ENCODE results near the gene KRTAP1-1. TPM values are rescaled to one million over a fixed set of nuclear protein-coding genes. Genes with fewer than 3 reads are reported as not detected.
"Not testable (repeated sequence)": the region's sequence is repeated elsewhere in the genome, so short reads cannot be mapped to it uniquely, and the experiment has no call there.

The KRTAP1-1 gene
- total RNA-seq, 2 donors from 2014 or later = not detected

- Mint-ChIP-seq H3K4me1 (ENCODE audit: low read depth) (no peaks in the 10 kb centered on the region), H3K36me3 (ENCODE audit: insufficient read depth in 2 of 2) (peaks cover 0 to under 1% of the 10 kb centered on the region in 2 donors), H3K27me3 (ENCODE audit: low read depth) (peaks cover 31% of the 10 kb centered on the region), H3K4me3 (no peak overlapping the region), H3K27ac (no peak overlapping the region), H3K9me3 (peaks cover 3 to 4% of the 10 kb centered on the region in 2 donors)
- DNase-seq (no peak), ATAC-seq (replicated peaks in 1 of 2) (no peak)
Observed at GRCh38 chr17:41048441-41048840, 7.2 kb upstream of the KRTAP1-1 start.

GRCh38 chr17:41046735-41047465, 5.7 kb upstream of the KRTAP1-1 start, which contains the start of gene KRTAP2-1:
KRTAP2-1 (minus strand) TSS chr17:41047316; CDS start chr17:41047267, 49 bp downstream.
- not testable (repeated sequence) for DNase-seq; H3K9me3 Mint-ChIP-seq; ATAC-seq (replicated peaks in 1 of 2); H3K27ac Mint-ChIP-seq; H3K4me3 Mint-ChIP-seq; H3K36me3 Mint-ChIP-seq (ENCODE audit: insufficient read depth in 2 of 2); H3K4me1 Mint-ChIP-seq (ENCODE audit: low read depth)
- peaks cover 31% of the 10 kb centered on the region for H3K27me3 Mint-ChIP-seq (ENCODE audit: low read depth)

- H3K27me3 Mint-ChIP-seq (ENCODE audit: low read depth) = peaks cover 27% of the 10 kb centered on the region
- ATAC-seq (replicated peaks in 1 of 2) = no peak
- H3K36me3 Mint-ChIP-seq (ENCODE audit: insufficient read depth in 2 of 2) = peaks cover 0 to 2% of the 10 kb centered on the region in 2 donors
- H3K27ac Mint-ChIP-seq = no peak overlapping the region
- no peak for DNase-seq
- no peaks in the 10 kb centered on the region for H3K4me1 Mint-ChIP-seq (ENCODE audit: low read depth)
- peaks cover 4 to 5% of the 10 kb centered on the region in 2 donors for H3K9me3 Mint-ChIP-seq
- no peak overlapping the region for H3K4me3 Mint-ChIP-seq
Observed at GRCh38 chr17:41042953-41043352, 1.7 kb upstream of the KRTAP1-1 start.

GRCh38 chr17:41037853-41038350, 3.3 kb downstream of the KRTAP1-1 start:
- Mint-ChIP-seq H3K36me3 (ENCODE audit: insufficient read depth in 2 of 2) (no peaks in the 10 kb centered on the region), H3K27me3 (ENCODE audit: low read depth) (peaks cover 6% of the 10 kb centered on the region), H3K4me3 (no peak overlapping the region), H3K27ac (no peak overlapping the region), H3K9me3 (no peaks in the 10 kb centered on the region), H3K4me1 (ENCODE audit: low read depth) (no peaks in the 10 kb centered on the region)
- no peak for DNase-seq
- no peak for ATAC-seq (replicated peaks in 1 of 2)

- H3K9me3 Mint-ChIP-seq; DNase-seq; ATAC-seq (replicated peaks in 1 of 2); H3K4me1 Mint-ChIP-seq (ENCODE audit: low read depth); H3K36me3 Mint-ChIP-seq (ENCODE audit: insufficient read depth in 2 of 2); H3K27me3 Mint-ChIP-seq (ENCODE audit: low read depth); H3K4me3 Mint-ChIP-seq: not testable (repeated sequence)
- H3K27ac Mint-ChIP-seq = peak within 1 kb of the TSS; percentile 54
Observed at GRCh38 chr17:41034346-41034935, 6.8 kb downstream of the KRTAP1-1 start, which contains the start of gene KRTAP1-3. KRTAP1-3 (minus strand) TSS chr17:41034874; CDS start chr17:41034821, 53 bp downstream.

- ATAC-seq (replicated peaks in 1 of 2) = no peak
Observed at GRCh38 chr17:41029633-41030245, 11.5 kb downstream of the KRTAP1-1 start, which contains the start of gene KRTAP1-4. KRTAP1-4 (minus strand) TSS chr17:41030195; CDS start chr17:41030078, 117 bp downstream.

GRCh38 chr17:41026715-41027471, 14.4 kb downstream of the KRTAP1-1 start, which contains the start of gene KRTAP1-5:
KRTAP1-5 (minus strand) TSS chr17:41027208; CDS start chr17:41027155, 53 bp downstream.
- no peaks in the 10 kb centered on the region for H3K36me3 Mint-ChIP-seq (ENCODE audit: insufficient read depth in 2 of 2)
- DNase-seq = no peak
- ATAC-seq (replicated peaks in 1 of 2) = no peak
- peaks cover 13% of the 10 kb centered on the region for H3K27me3 Mint-ChIP-seq (ENCODE audit: low read depth)
- H3K9me3 Mint-ChIP-seq = no peaks in the 10 kb centered on the region
- no peaks in the 10 kb centered on the region for H3K4me1 Mint-ChIP-seq (ENCODE audit: low read depth)
- no peak within 1 kb of the TSS for H3K27ac Mint-ChIP-seq
- no peak within 1 kb of the TSS for H3K4me3 Mint-ChIP-seq

More at GRCh38 chr17:41029633-41030245, 11.5 kb downstream of the KRTAP1-1 start, which contains the start of gene KRTAP1-4:
- Mint-ChIP-seq H3K27me3 (ENCODE audit: low read depth) (peaks cover 6% of the 10 kb centered on the region), H3K4me1 (ENCODE audit: low read depth) (no peaks in the 10 kb centered on the region), H3K9me3 (no peaks in the 10 kb centered on the region), H3K36me3 (ENCODE audit: insufficient read depth in 2 of 2) (no peaks in the 10 kb centered on the region), H3K27ac (no peak within 1 kb of the TSS), H3K4me3 (no peak within 1 kb of the TSS)
- no peak for DNase-seq

- Mint-ChIP-seq H3K27me3 (ENCODE audit: low read depth) (peaks cover 13% of the 10 kb centered on the region), H3K9me3 (no peaks in the 10 kb centered on the region), H3K36me3 (ENCODE audit: insufficient read depth in 2 of 2) (no peaks in the 10 kb centered on the region), H3K4me1 (ENCODE audit: low read depth) (no peaks in the 10 kb centered on the region), H3K27ac (no peak overlapping the region), H3K4me3 (no peak overlapping the region)
- DNase-seq (no peak), ATAC-seq (replicated peaks in 1 of 2) (no peak)
Observed at GRCh38 chr17:41024697-41025096, 16.6 kb downstream of the KRTAP1-1 start.

GRCh38 chr17:41020336-41020735, 20.9 kb downstream of the KRTAP1-1 start:
- Mint-ChIP-seq H3K4me3 (no peak overlapping the region), H3K27me3 (ENCODE audit: low read depth) (peaks cover 14% of the 10 kb centered on the region), H3K4me1 (ENCODE audit: low read depth) (no peaks in the 10 kb centered on the region), H3K27ac (no peak overlapping the region), H3K9me3 (no peaks in the 10 kb centered on the region), H3K36me3 (ENCODE audit: insufficient read depth in 2 of 2) (no peaks in the 10 kb centered on the region)
- no peak for DNase-seq
- no peak for ATAC-seq (replicated peaks in 1 of 2)

- Mint-ChIP-seq H3K4me1 (ENCODE audit: low read depth) (no peaks in the 10 kb centered on the region), H3K36me3 (ENCODE audit: insufficient read depth in 2 of 2) (no peaks in the 10 kb centered on the region), H3K4me3 (no peak overlapping the region), H3K9me3 (no peaks in the 10 kb centered on the region), H3K27me3 (ENCODE audit: low read depth) (peaks cover 14% of the 10 kb centered on the region), H3K27ac (no peak overlapping the region)
- ATAC-seq (replicated peaks in 1 of 2) (no peak), DNase-seq (no peak)
Observed at GRCh38 chr17:41019415-41019814, 21.8 kb downstream of the KRTAP1-1 start.

- Mint-ChIP-seq H3K27ac (no peak overlapping the region), H3K4me3 (no peak overlapping the region), H3K27me3 (ENCODE audit: low read depth) (peaks cover 14% of the 10 kb centered on the region), H3K36me3 (ENCODE audit: insufficient read depth in 2 of 2) (no peaks in the 10 kb centered on the region), H3K4me1 (ENCODE audit: low read depth) (no peaks in the 10 kb centered on the region), H3K9me3 (no peaks in the 10 kb centered on the region)
- ATAC-seq (replicated peaks in 1 of 2) = no peak
- DNase-seq = no peak
Observed at GRCh38 chr17:41018541-41018940, 22.7 kb downstream of the KRTAP1-1 start.

GRCh38 chr17:41016578-41017215, 24.6 kb downstream of the KRTAP1-1 start:
- H3K4me3 Mint-ChIP-seq = no peak overlapping the region
- peaks cover 7% of the 10 kb centered on the region for H3K27me3 Mint-ChIP-seq (ENCODE audit: low read depth)
- H3K36me3 Mint-ChIP-seq (ENCODE audit: insufficient read depth in 2 of 2) = no peaks in the 10 kb centered on the region
- H3K27ac Mint-ChIP-seq = no peak overlapping the region
- ATAC-seq (replicated peaks in 1 of 2) (no peak), DNase-seq (no peak)
- H3K4me1 Mint-ChIP-seq (ENCODE audit: low read depth) = no peaks in the 10 kb centered on the region
- no peaks in the 10 kb centered on the region for H3K9me3 Mint-ChIP-seq

Data from activated T-cell treated with anti-CD3 and anti-CD28 coated beads, Interleukin-2, amount 50 U/mL, for 72 hours (primary cell).